B cell (primary cell): ENCODE measurements around the gene SEC61B. TPM values are rescaled to one million over a fixed set of nuclear protein-coding genes. Genes with fewer than 3 reads are reported as not detected.

Experiments used
- ATAC-seq: fragments of 200-7000 bp; cut with Tn5 transposase; one replicate; pipeline ENCODE4 v1.10.0; 2021; ENCODE audit warnings: low read depth, mild to moderate bottlenecking, moderate number of reproducible peaks, moderate library complexity
- CTCF ChIA-PET: fragments of 350-600 bp; sonication (Branson Sonifier 250); formaldehyde crosslinking; loops from one replicate; lab custom pipeline; 2021; ENCODE audit warnings: antibody characterized with exemption, inconsistent platforms; lab: Charles Lee
- POLR2A ChIA-PET: fragments of 350-600 bp; sonication (Branson Sonifier 250); formaldehyde crosslinking; loops from one replicate; lab custom pipeline; 2021; ENCODE audit warnings: antibody characterized with exemption; lab: Charles Lee
- DNase-seq: peaks from one replicate; pipeline ENCODE4 v3.0.0; 2013
- H2AFZ ChIP-seq: 2 replicates; pipeline ENCODE4 v1.6.1; 2012; ENCODE audit warnings: mild to moderate bottlenecking, low read depth, low read length; ENCODE audit not compliant: insufficient read depth, poor library complexity, severe bottlenecking
- H3K27ac ChIP-seq, 2 donors: 1 replicate in 1 of 2; 2 replicates in 1 of 2; pipeline ENCODE4 v1.5.1; 2012 to 2013; ENCODE audit warnings: low read length in 2 of 2, mild to moderate bottlenecking in 2 of 2, moderate library complexity in 1 of 2
- H3K27me3 ChIP-seq, 4 experiments: fragments of 200-600 bp in 1 of 4; sonication (generic) in 1 of 4; replicated peaks in 1 of 4; 1 replicate in 2 of 4; 2 replicates in 2 of 4; pipeline versions ENCODE4 v1.6.1 to v1.7.0; 2013 to 2016; ENCODE audit warnings: low read length in 3 of 4, mild to moderate bottlenecking in 2 of 4, mixed read lengths in 1 of 4, moderate library complexity in 1 of 4; ENCODE audit not compliant: insufficient read depth in 4 of 4, control insufficient read depth in 3 of 4; ENCODE audit errors: control extremely low read depth in 1 of 4
- H3K36me3 ChIP-seq, 2 experiments: replicated peaks in 1 of 2; 1 replicate in 1 of 2; 2 replicates in 1 of 2; pipeline versions ENCODE4 v1.6.1 to v1.7.1; 2013; ENCODE audit warnings: low read length in 1 of 2; ENCODE audit not compliant: insufficient read depth in 2 of 2, control insufficient read depth in 1 of 2; ENCODE audit errors: control extremely low read depth in 1 of 2, extremely low read depth in 1 of 2
- H3K4me1 ChIP-seq, 2 donors: fragments of 200-600 bp in 1 of 2; sonication (generic) in 1 of 2; 1 replicate in 1 of 2; 2 replicates in 1 of 2; pipeline versions ENCODE4 v1.5.1 to v1.6.1; 2013 to 2017; ENCODE audit warnings: low read length in 2 of 2; ENCODE audit not compliant: control insufficient read depth in 2 of 2, insufficient read depth in 2 of 2
- H3K4me2 ChIP-seq: replicated peaks from 2 replicates; pipeline ENCODE3; 2012; ENCODE audit warnings: mild to moderate bottlenecking, low read depth, low read length; ENCODE audit not compliant: poor library complexity, severe bottlenecking
- H3K4me3 ChIP-seq, 5 experiments: fragments of 200-600 bp in 1 of 5; sonication (generic) in 1 of 5; 1 replicate in 3 of 5; 2 replicates in 2 of 5; pipeline versions ENCODE4 v1.5.1 to v1.7.0; 2011 to 2016; ENCODE audit warnings: low read length in 4 of 5, mild to moderate bottlenecking in 4 of 5, low read depth in 2 of 5, control low read depth in 1 of 5, moderate library complexity in 1 of 5; ENCODE audit not compliant: insufficient read depth in 1 of 5; ENCODE audit errors: control extremely low read depth in 1 of 5, extremely low read depth in 1 of 5
- H3K79me2 ChIP-seq: fragments of 200-600 bp; sonication (generic); one replicate; pipeline ENCODE4 v1.6.0; 2016; ENCODE audit warnings: low read length; ENCODE audit not compliant: control insufficient read depth, insufficient read depth
- H3K9ac ChIP-seq: fragments of 200-600 bp; sonication (generic); 2 replicates; pipeline ENCODE4 v1.6.1; 2017; ENCODE audit warnings: mild to moderate bottlenecking, low read length, moderate library complexity
- H3K9me3 ChIP-seq, 3 donors: one replicate each; pipeline versions ENCODE4 v1.6.1 to v1.7.1; 2013; ENCODE audit warnings: low read length in 2 of 3; ENCODE audit not compliant: control insufficient read depth in 2 of 3, insufficient read depth in 1 of 3; ENCODE audit errors: control extremely low read depth in 1 of 3
- H4K20me1 ChIP-seq: 2 replicates; pipeline ENCODE4 v1.6.0; 2012; ENCODE audit warnings: mild to moderate bottlenecking, low read length; ENCODE audit not compliant: insufficient read depth, control insufficient read depth, poor library complexity, severe bottlenecking
- H3K27ac Mint-ChIP-seq: one replicate; pipeline ENCODE4 v1.8.0; 2021; ENCODE audit warnings: mixed read lengths
- H3K27me3 Mint-ChIP-seq: one replicate; pipeline ENCODE4 v1.8.0; 2021; ENCODE audit warnings: mixed read lengths
- H3K4me1 Mint-ChIP-seq: one replicate; pipeline ENCODE4 v1.8.0; 2021; ENCODE audit warnings: mixed read lengths
- H3K4me3 Mint-ChIP-seq: one replicate; pipeline ENCODE4 v1.8.0; 2021; ENCODE audit warnings: mixed read lengths
- H3K9me3 Mint-ChIP-seq: one replicate; pipeline ENCODE4 v1.8.0; 2022; ENCODE audit warnings: mixed read lengths; ENCODE audit not compliant: insufficient read depth
- CTCF ChIP-seq: fragments of 200-600 bp; IDR thresholded peaks from one replicate; pipeline ENCODE4 v1.8.0; 2022; ENCODE audit warnings: antibody characterized with exemption, mild to moderate bottlenecking
- EZH2 ChIP-seq: IDR thresholded peaks from 2 replicates; pipeline ENCODE4 v1.6.1; 2012; ENCODE audit warnings: borderline replicate concordance, low read depth, mild to moderate bottlenecking, moderate library complexity, low read length; ENCODE audit not compliant: insufficient read depth, poor library complexity, severe bottlenecking
- WGBS: methylation state at CpG from one replicate; pipeline ENCODE4 v1.1.5; 2013; ENCODE audit warnings: missing lambda C conversion rate; ENCODE audit not compliant: insufficient coverage; 5-methylcytosine and 5-hydroxymethylcytosine counted together
- intact Hi-C: fragments of 100-400 bp; cut with micrococcal nuclease; formaldehyde crosslinking; loops from one replicate; pipeline ENCODE4 v1.10.0; 2022
- polyA plus RNA-seq: library from polyadenylated mRNA; depleted of rRNA; stranded (reverse); fragments of >200 nt; gene quantifications from 2 replicates; pipeline ENCODE4 v1.2.3, GENCODE V29; 2012
- total RNA-seq, 2 donors: library from RNA; stranded (reverse); fragments of 120-200 nt in 1 of 2; gene quantifications; 1 replicate in 1 of 2; 2 replicates in 1 of 2; pipeline versions ENCODE4 v1.2.3 to v1.2.4, GENCODE V29; 2013 to 2022

The SEC61B gene
- total and polyA plus RNA-seq, 2 donors (not counting 1 experiment from before 2014, with no cell fraction given), result 70.2 to 92.1 TPM

GRCh38 chr9:99249619-99250018, 27.5 kb downstream of the SEC61B start:
- POLR2A ChIA-PET, result no interaction called here
- Mint-ChIP-seq H3K4me1 (peaks cover 25% of the 10 kb centered on the region), H3K9me3 (no peaks in the 10 kb centered on the region), H3K27me3 (no peaks in the 10 kb centered on the region), H3K4me3 (no peak overlapping the region), H3K27ac (no peak overlapping the region)
- CTCF ChIA-PET, result interaction anchor here (0.9 kb wide), 1 partner anchor 18 kb away, joined by 3 read pairs; no protein-coding TSS in a partner anchor
- Histone ChIP-seq H3K4me2 (no peak overlapping the region), H3K27me3 (no peaks in the 10 kb centered on the region), H4K20me1 (no peaks in the 10 kb centered on the region), H3K79me2 (no peaks in the 10 kb centered on the region), H3K9ac (no peak overlapping the region), H3K4me3 (no peak overlapping the region), H3K27ac (no peak overlapping the region), H3K9me3 (peaks cover 0 to 2% (median 0%) of the 10 kb centered on the region in 3 donors), H3K36me3 (no peaks in the 10 kb centered on the region), H2AFZ (no peak overlapping the region), H3K4me1 (peaks cover 15 to 19% of the 10 kb centered on the region in 2 donors)
- intact Hi-C loops, result no loop called here
- DNase-seq, result no peak
- ATAC-seq, result no peak
- no peak for TF ChIP-seq CTCF
- TF ChIP-seq EZH2, result no peak

- Histone ChIP-seq H3K36me3 (no peaks in the 10 kb centered on the region), H3K4me3 (no peak overlapping the region), H4K20me1 (no peaks in the 10 kb centered on the region), H3K27me3 (no peaks in the 10 kb centered on the region), H3K4me1 (peaks cover 11 to 13% of the 10 kb centered on the region in 2 donors), H3K27ac (no peak overlapping the region), H3K4me2 (no peak overlapping the region), H3K9ac (no peak overlapping the region), H3K79me2 (no peaks in the 10 kb centered on the region), H2AFZ (no peak overlapping the region), H3K9me3 (peaks cover 0 to 2% (median 0%) of the 10 kb centered on the region in 3 donors)
- intact Hi-C loops, result no loop called here
- H3K27me3 Mint-ChIP-seq, result no peaks in the 10 kb centered on the region
- ChIA-PET CTCF (no interaction called here), POLR2A (interaction anchor here (0.6 kb wide), 1 partner anchor 11 kb away, joined by 3 read pairs; no protein-coding TSS in a partner anchor)
- WGBS, result 93% methylated on average over 3 of the region's 4 CpGs
- peaks cover 18% of the 10 kb centered on the region for H3K4me1 Mint-ChIP-seq
- DNase-seq, result no peak
- no peak overlapping the region for H3K27ac Mint-ChIP-seq
- TF ChIP-seq EZH2 (no peak), CTCF (no peak)
- no peak overlapping the region for H3K4me3 Mint-ChIP-seq
- H3K9me3 Mint-ChIP-seq, result no peaks in the 10 kb centered on the region
- ATAC-seq, result no peak
Measured at GRCh38 chr9:99251157-99251556, 29.1 kb downstream of the SEC61B start.
